ENCODE data around the gene TENT4B. TPM values are rescaled to one million over a fixed set of nuclear protein-coding genes. Genes with fewer than 3 reads are reported as not detected.
"Not testable (repeated sequence)": the region's sequence is repeated elsewhere in the genome, so short reads cannot be mapped to it uniquely, and the experiment has no call there.

TENT4B gene
- total RNA-seq, 1 donor from 2014 or later, result 16.8 TPM

- intact Hi-C loops (cut with micrococcal nuclease), result no loop called here
- Mint-ChIP-seq H3K27ac (no peak overlapping the region), H3K36me3 (ENCODE audit: low read depth) (peaks cover 10% of the 10 kb centered on the region)
Observed at GRCh38 chr16:50234771-50235556, 81.9 kb downstream of the TENT4B start.

GRCh38 chr16:50235581-50235980 is 82.5 kb downstream of the TENT4B start:
- H3K36me3 Mint-ChIP-seq (ENCODE audit: low read depth), result peaks cover 4% of the 10 kb centered on the region
- peaks cover 4% of the 10 kb centered on the region for H3K27me3 Mint-ChIP-seq (ENCODE audit: low read depth)
- no peaks in the 10 kb centered on the region for H3K9me3 Mint-ChIP-seq
- H3K4me1 Mint-ChIP-seq (ENCODE audit: low read depth), result peaks cover 2% of the 10 kb centered on the region
- no peak for DNase-seq (ENCODE audit: low spot score)
- H3K4me3 Mint-ChIP-seq (ENCODE audit: low read depth), result no peak overlapping the region
- intact Hi-C loops (cut with micrococcal nuclease), result no loop called here
- no peak overlapping the region for H3K27ac Mint-ChIP-seq

More at GRCh38 chr16:50234771-50235556, 81.9 kb downstream of the TENT4B start:
- H3K4me3 Mint-ChIP-seq (ENCODE audit: low read depth), result no peak overlapping the region
- no peak for DNase-seq (ENCODE audit: low spot score)
- H3K27me3 Mint-ChIP-seq (ENCODE audit: low read depth), result no peaks in the 10 kb centered on the region
- no peaks in the 10 kb centered on the region for H3K9me3 Mint-ChIP-seq
- peaks cover 2% of the 10 kb centered on the region for H3K4me1 Mint-ChIP-seq (ENCODE audit: low read depth)

DNA sequence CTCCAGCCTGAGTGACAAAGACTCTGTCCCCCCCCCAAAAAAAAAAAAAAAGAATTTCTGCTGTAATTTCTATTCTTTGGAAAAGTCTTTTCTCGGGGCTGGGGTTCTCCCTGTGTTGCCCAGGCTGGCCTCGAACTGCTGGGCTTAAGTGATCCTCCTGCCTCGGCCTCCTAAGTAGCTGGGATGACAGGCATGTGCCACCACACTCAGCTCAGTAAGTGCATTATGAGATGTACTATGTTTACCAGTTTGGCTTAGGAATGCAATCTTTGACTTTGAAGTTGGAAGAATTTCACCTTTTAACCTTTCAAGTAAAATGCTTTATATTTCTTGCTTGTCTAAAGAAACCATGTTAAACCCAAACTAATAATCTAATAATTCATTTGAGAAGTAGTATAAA is 85.2 kb downstream of the TENT4B start:
- H3K27ac Mint-ChIP-seq, result no peak overlapping the region
- H3K36me3 Mint-ChIP-seq (ENCODE audit: low read depth), result no peaks in the 10 kb centered on the region
- intact Hi-C loops (cut with micrococcal nuclease), result no loop called here
- peaks cover 18% of the 10 kb centered on the region for H3K27me3 Mint-ChIP-seq (ENCODE audit: low read depth)
- H3K4me1 Mint-ChIP-seq (ENCODE audit: low read depth), result peaks cover 2% of the 10 kb centered on the region
- no peak overlapping the region for H3K4me3 Mint-ChIP-seq (ENCODE audit: low read depth)
- no peak for DNase-seq (ENCODE audit: low spot score)
- no peaks in the 10 kb centered on the region for H3K9me3 Mint-ChIP-seq

DNA sequence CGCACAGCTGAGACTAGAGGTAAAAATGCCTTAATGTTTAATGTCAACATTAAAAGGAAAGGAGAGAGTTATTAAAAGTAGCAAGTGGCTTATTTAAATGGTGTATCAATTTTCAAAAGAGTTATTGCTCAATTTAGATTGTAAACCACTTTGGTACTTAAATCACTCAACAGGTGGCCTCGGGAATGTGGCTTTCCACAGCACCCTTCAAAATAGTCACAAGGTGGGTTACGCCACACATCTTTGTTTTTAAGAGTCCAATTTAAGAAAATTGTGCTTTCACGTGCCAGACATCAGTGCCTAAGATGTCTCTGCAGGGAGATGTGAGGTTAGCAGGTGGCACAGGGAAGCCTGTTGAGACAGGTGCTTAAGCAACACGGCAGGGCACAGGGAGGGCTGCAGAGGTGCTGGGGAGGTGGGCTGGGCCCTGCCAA is 85.8 kb downstream of the TENT4B start:
- peaks cover 18% of the 10 kb centered on the region for H3K27me3 Mint-ChIP-seq (ENCODE audit: low read depth)
- no peak overlapping the region for H3K4me3 Mint-ChIP-seq (ENCODE audit: low read depth)
- H3K9me3 Mint-ChIP-seq, result no peaks in the 10 kb centered on the region
- intact Hi-C loops (cut with micrococcal nuclease), result no loop called here
- DNase-seq (ENCODE audit: low spot score), result no peak
- H3K27ac Mint-ChIP-seq, result no peak overlapping the region
- no peaks in the 10 kb centered on the region for H3K36me3 Mint-ChIP-seq (ENCODE audit: low read depth)
- H3K4me1 Mint-ChIP-seq (ENCODE audit: low read depth), result peaks cover 2% of the 10 kb centered on the region

GRCh38 chr16:50243024-50243423 is 89.9 kb downstream of the TENT4B start:
- DNase-seq (ENCODE audit: low spot score); H3K9me3 Mint-ChIP-seq; H3K36me3 Mint-ChIP-seq (ENCODE audit: low read depth); intact Hi-C loops (cut with micrococcal nuclease); H3K27ac Mint-ChIP-seq; H3K4me3 Mint-ChIP-seq (ENCODE audit: low read depth): not testable (repeated sequence)
- peaks cover 18% of the 10 kb centered on the region for H3K27me3 Mint-ChIP-seq (ENCODE audit: low read depth)
- peaks cover 16% of the 10 kb centered on the region for H3K4me1 Mint-ChIP-seq (ENCODE audit: low read depth)

- H3K36me3 Mint-ChIP-seq (ENCODE audit: low read depth), result no peaks in the 10 kb centered on the region
- intact Hi-C loops (cut with micrococcal nuclease), result loop anchor here (2.0 kb wide), 1 partner anchor 23 kb away; the partner anchor contains the start of gene ADCY7
- no peak for DNase-seq (ENCODE audit: low spot score)
- no peaks in the 10 kb centered on the region for H3K9me3 Mint-ChIP-seq
- peaks cover 18% of the 10 kb centered on the region for H3K27me3 Mint-ChIP-seq (ENCODE audit: low read depth)
- H3K4me3 Mint-ChIP-seq (ENCODE audit: low read depth), result no peak overlapping the region
- peaks cover 16% of the 10 kb centered on the region for H3K4me1 Mint-ChIP-seq (ENCODE audit: low read depth)
- H3K27ac Mint-ChIP-seq, result no peak overlapping the region
Observed at GRCh38 chr16:50244140-50244503, 91.0 kb downstream of the TENT4B start.

DNA sequence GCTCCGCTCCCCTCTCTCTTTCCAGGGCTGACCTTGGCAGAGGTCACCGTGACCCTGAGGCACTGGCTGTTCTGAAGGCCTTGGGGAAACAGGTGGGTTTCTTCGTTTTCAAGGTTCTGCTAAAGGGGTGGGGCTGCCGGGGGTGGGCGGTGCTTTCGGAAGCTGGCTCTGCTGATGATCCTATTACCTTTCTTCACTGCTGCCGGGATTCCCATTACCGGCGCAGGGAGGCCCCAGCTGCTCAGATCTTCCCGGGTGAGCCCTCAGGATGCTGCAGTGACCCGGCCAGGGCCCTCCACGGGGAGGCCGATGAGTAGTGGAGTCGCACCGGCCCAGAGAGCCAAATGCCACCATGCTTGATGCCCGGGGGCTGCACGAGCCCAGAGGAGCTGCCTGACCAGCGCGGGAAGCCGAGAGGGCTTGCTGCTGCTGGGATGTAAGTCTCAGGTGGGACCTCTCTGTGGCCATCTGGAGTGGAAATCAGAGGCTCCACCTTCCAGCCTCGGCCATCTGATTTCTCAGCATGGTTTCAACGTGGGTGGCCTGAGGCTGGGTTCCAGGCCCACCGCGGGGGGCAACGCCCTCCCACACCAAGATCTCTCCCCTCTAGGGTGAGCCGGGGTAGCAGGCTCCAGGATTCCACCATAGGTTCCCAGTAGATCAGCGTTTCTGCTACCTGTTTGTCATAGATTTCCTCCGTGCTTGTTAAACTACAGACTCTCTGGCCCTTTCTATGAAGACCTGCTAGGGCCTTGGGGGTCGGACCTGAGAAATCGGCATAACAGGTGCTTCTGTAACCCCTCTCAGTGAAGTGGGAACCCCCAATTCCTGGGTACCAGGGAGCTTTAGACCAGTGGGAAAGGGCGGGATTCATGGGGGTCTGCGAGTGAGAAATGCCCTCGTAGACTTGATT is 91.7 kb downstream of the TENT4B start:
- H3K4me3 Mint-ChIP-seq (ENCODE audit: low read depth), result peak overlapping the region; percentile 79
- no peaks in the 10 kb centered on the region for H3K36me3 Mint-ChIP-seq (ENCODE audit: low read depth)
- intact Hi-C loops (cut with micrococcal nuclease), result loop anchor here (2.0 kb wide), 1 partner anchor 22 kb away; the partner anchor contains the start of gene ADCY7

GRCh38 chr16:50245417-50246298 is 92.6 kb downstream of the TENT4B start:
- H3K36me3 Mint-ChIP-seq (ENCODE audit: low read depth), result no peaks in the 10 kb centered on the region
- H3K27ac Mint-ChIP-seq, result peak overlapping the region; percentile 70
- no peaks in the 10 kb centered on the region for H3K9me3 Mint-ChIP-seq
- H3K4me3 Mint-ChIP-seq (ENCODE audit: low read depth), result peak overlapping the region; percentile 79
- peaks cover 14% of the 10 kb centered on the region for H3K4me1 Mint-ChIP-seq (ENCODE audit: low read depth)
- peak; percentile 42 for DNase-seq (ENCODE audit: low spot score)
- H3K27me3 Mint-ChIP-seq (ENCODE audit: low read depth), result peaks cover 14% of the 10 kb centered on the region
- intact Hi-C loops (cut with micrococcal nuclease), result loop anchor here (2.0 kb wide), 1 partner anchor 21 kb away; the partner anchor contains the start of gene ADCY7

More for the DNA sequence above, 91.7 kb downstream of the TENT4B start:
- Mint-ChIP-seq H3K9me3 (no peaks in the 10 kb centered on the region), H3K27ac (peak overlapping the region; percentile 70), H3K27me3 (ENCODE audit: low read depth) (peaks cover 18% of the 10 kb centered on the region), H3K4me1 (ENCODE audit: low read depth) (peaks cover 14% of the 10 kb centered on the region)
- DNase-seq (ENCODE audit: low spot score), result no peak

DNA sequence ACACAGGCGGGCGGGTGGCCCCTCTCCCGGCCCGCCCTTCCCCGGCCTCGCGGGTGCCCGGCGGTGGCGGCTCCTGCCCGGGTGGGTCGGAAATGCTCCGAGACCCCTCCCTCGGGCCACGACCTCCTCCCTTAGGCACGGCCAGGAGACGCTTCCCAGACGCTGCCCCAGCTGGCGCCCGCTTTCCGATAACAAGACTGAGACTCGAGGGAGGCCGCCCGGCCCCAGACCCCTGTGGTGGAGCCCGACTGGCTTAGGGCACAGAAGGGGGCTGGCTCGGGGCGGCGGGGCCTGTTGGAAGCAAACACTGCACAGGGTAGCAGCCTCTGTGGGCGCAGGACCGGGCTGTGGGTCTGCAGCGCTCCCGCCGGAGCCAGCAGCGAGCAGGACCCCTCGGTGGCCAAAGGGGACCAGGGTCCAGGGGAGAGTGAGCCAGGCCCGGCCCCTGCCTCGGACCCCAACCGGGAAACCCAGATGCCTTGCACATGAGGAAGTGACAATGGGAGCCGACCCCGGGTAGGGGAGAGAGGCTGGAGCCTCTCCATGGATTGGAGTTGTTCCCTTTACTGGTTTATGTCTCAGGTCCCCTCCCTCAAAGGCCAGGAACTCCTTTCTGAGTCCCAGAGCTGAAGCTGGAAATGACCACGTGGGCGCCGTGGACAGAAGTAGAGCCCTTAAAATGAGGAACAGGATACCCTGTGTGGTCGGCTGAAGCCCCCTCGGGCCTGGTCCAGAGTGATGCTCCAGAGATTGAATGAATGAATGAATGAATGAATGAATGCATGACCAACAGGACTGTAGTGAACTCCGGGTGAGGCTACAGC is 93.4 kb downstream of the TENT4B start:
- no peaks in the 10 kb centered on the region for H3K9me3 Mint-ChIP-seq
- H3K36me3 Mint-ChIP-seq (ENCODE audit: low read depth), result no peaks in the 10 kb centered on the region
- peaks cover 17% of the 10 kb centered on the region for H3K4me1 Mint-ChIP-seq (ENCODE audit: low read depth)
- H3K27me3 Mint-ChIP-seq (ENCODE audit: low read depth), result peaks cover 5% of the 10 kb centered on the region
- intact Hi-C loops (cut with micrococcal nuclease), result no loop called here
- DNase-seq (ENCODE audit: low spot score), result no peak
- peak overlapping the region; percentile 72 for H3K4me3 Mint-ChIP-seq (ENCODE audit: low read depth)
- no peak overlapping the region for H3K27ac Mint-ChIP-seq

DNA sequence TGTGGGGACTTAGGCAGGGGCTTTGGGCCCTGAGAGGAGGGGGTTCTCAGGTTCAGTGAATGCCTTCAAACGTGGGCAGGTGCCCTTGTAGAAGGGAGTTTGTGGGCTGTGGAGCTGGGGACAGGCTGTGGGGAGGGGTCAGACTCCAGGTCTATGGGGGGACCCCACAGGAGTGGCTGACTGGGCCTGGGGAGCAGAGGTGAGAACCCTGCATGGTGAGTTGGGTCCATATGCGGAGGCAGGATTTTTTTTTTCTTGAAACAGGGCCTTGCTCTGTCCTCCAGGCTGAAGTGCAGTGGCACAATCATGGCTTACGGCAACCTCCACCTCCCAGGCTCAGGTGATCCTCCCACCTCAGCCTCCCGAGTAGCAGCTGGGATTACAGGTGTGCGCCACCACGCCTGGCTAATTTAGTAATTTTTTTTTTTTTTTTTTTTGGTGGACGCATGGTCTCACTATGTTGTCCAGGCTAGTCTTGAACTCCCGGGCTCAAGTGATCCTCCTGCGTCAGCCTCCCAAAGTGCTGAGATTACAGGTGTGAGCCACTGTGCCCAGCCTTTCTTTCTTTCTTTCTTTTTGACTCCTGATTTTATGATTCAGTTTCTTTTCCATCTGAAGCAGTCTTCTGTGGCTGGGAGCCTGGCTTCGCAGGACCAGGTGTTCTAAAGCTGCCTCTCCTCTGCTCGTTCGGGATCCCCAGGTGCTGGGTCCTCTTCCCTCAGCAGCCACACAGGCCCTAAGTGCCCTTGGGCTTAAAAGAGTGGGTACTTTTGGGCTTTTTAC is 94.2 kb downstream of the TENT4B start:
- Mint-ChIP-seq H3K9me3 (no peaks in the 10 kb centered on the region), H3K36me3 (ENCODE audit: low read depth) (no peaks in the 10 kb centered on the region), H3K4me3 (ENCODE audit: low read depth) (peak overlapping the region; percentile 72), H3K27me3 (ENCODE audit: low read depth) (peaks cover 5% of the 10 kb centered on the region), H3K4me1 (ENCODE audit: low read depth) (peaks cover 17% of the 10 kb centered on the region), H3K27ac (no peak overlapping the region)
- intact Hi-C loops (cut with micrococcal nuclease), result no loop called here
- no peak for DNase-seq (ENCODE audit: low spot score)

Measured in activated T-helper 2 cell treated with anti-CD3 and anti-CD28 coated beads, Interferon-gamma antibody, Interleukin-2, Interleukin-4, amounts not matched to agents 10 μg/mL and 5 μg/mL and 100 μg/mL, durations not matched to agents 14 hours and 24 hours and 36 hours (primary cell).